Activated CD8-positive, alpha-beta T cell treated with anti-CD3 and anti-CD28 coated beads for 36 hours (primary cell): ENCODE measurements around the gene LYPD6. TPM values are rescaled to one million over a fixed set of nuclear protein-coding genes. Genes with fewer than 3 reads are reported as not detected.

Experiments
- ATAC-seq: fragments of 200-7000 bp; cut with Tn5 transposase; one replicate; pipeline ENCODE4 v1.10.0; 2021; ENCODE audit warnings: mild to moderate bottlenecking, moderate library complexity
- CTCF ChIA-PET: fragments of 350-600 bp; sonication (Branson Sonifier 250); formaldehyde crosslinking; loops from one replicate; lab custom pipeline; 2021; ENCODE audit warnings: antibody characterized with exemption; lab: Charles Lee
- POLR2A ChIA-PET: fragments of 350-600 bp; sonication (Branson Sonifier 250); formaldehyde crosslinking; loops from one replicate; lab custom pipeline; 2021; ENCODE audit warnings: antibody characterized with exemption; lab: Charles Lee
- DNase-seq: peaks from one replicate; pipeline ENCODE4 v3.0.0-alpha.2; 2020
- H3K27ac Mint-ChIP-seq: one replicate; pipeline ENCODE4 v1.8.0; 2021; ENCODE audit warnings: mild to moderate bottlenecking, mixed read lengths
- H3K27me3 Mint-ChIP-seq: one replicate; pipeline ENCODE4 v1.8.0; 2021; ENCODE audit warnings: mixed read lengths
- H3K36me3 Mint-ChIP-seq: one replicate; pipeline ENCODE4 v1.8.0; 2021; ENCODE audit warnings: low read depth, mixed read lengths
- H3K4me1 Mint-ChIP-seq: one replicate; pipeline ENCODE4 v1.8.0; 2021; ENCODE audit warnings: low read depth, mixed read lengths
- H3K4me3 Mint-ChIP-seq: one replicate; pipeline ENCODE4 v1.8.0; 2021; ENCODE audit warnings: mild to moderate bottlenecking, moderate library complexity, mixed read lengths
- H3K9me3 Mint-ChIP-seq: one replicate; pipeline ENCODE4 v1.8.0; 2021; ENCODE audit warnings: mixed read lengths
- intact Hi-C: fragments of 100-400 bp; cut with micrococcal nuclease; formaldehyde crosslinking; loops from one replicate; pipeline ENCODE4 v1.10.0; 2022
- total RNA-seq, 2 experiments: library from RNA; stranded (reverse); gene quantifications; one replicate each; pipeline ENCODE4 v1.2.3, GENCODE V29; 2021
- TF ChIP-seq, protein P1 (sequence below): fragments of 200-600 bp; IDR thresholded peaks from one replicate; pipeline ENCODE4 v1.8.0; 2022; ENCODE audit warnings: antibody characterized with exemption, mild to moderate bottlenecking

The LYPD6 gene
- total RNA-seq, 2 experiments from 2014 or later, result not detected

GRCh38 chr2:149465873-149466272, 135.5 kb downstream of the LYPD6 start:
- Mint-ChIP-seq H3K4me3 (no peak overlapping the region), H3K27ac (no peak overlapping the region), H3K36me3 (no peaks in the 10 kb centered on the region), H3K4me1 (no peaks in the 10 kb centered on the region), H3K27me3 (no peaks in the 10 kb centered on the region), H3K9me3 (peaks cover 2% of the 10 kb centered on the region)
- CTCF ChIA-PET, result no interaction called here
- DNase-seq (no peak), ATAC-seq (no peak)
- POLR2A ChIA-PET, result no interaction called here
- intact Hi-C loops, result no loop called here
- TF ChIP-seq, protein P1, sequence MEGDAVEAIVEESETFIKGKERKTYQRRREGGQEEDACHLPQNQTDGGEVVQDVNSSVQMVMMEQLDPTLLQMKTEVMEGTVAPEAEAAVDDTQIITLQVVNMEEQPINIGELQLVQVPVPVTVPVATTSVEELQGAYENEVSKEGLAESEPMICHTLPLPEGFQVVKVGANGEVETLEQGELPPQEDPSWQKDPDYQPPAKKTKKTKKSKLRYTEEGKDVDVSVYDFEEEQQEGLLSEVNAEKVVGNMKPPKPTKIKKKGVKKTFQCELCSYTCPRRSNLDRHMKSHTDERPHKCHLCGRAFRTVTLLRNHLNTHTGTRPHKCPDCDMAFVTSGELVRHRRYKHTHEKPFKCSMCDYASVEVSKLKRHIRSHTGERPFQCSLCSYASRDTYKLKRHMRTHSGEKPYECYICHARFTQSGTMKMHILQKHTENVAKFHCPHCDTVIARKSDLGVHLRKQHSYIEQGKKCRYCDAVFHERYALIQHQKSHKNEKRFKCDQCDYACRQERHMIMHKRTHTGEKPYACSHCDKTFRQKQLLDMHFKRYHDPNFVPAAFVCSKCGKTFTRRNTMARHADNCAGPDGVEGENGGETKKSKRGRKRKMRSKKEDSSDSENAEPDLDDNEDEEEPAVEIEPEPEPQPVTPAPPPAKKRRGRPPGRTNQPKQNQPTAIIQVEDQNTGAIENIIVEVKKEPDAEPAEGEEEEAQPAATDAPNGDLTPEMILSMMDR, result no peak

DNA sequence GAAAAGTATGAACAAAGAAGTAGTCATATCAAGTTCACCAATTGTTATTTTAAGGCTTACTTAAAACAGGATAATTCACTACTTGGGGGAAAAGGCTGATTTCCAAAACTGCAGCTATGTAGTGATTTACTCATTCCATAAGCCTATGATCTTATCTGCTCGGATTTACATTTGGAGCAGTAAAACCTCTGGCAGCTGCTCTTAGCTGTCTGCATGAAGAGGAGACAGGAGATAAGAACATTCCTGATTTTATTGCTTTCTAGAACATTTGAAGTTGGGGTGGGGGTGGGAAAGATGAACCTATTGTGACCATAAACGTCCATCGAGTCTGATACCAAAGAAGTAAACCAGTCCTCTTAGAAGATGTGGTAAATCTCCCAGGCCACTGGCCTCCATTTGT, 136.2 kb downstream of the LYPD6 start:
- Mint-ChIP-seq H3K9me3 (peaks cover under 1% of the 10 kb centered on the region), H3K27me3 (no peaks in the 10 kb centered on the region), H3K4me1 (no peaks in the 10 kb centered on the region), H3K27ac (no peak overlapping the region), H3K36me3 (no peaks in the 10 kb centered on the region), H3K4me3 (no peak overlapping the region)
- ChIA-PET CTCF (no interaction called here), POLR2A (no interaction called here)
- no peak for ATAC-seq
- no peak for DNase-seq
- intact Hi-C loops, result no loop called here
- TF ChIP-seq, protein P1, result no peak

GRCh38 chr2:149467436-149467835, 137.0 kb downstream of the LYPD6 start:
- intact Hi-C loops, result no loop called here
- ChIA-PET POLR2A (no interaction called here), CTCF (no interaction called here)
- H3K27me3 Mint-ChIP-seq, result no peaks in the 10 kb centered on the region
- H3K4me1 Mint-ChIP-seq, result no peaks in the 10 kb centered on the region
- no peak for DNase-seq
- no peaks in the 10 kb centered on the region for H3K36me3 Mint-ChIP-seq
- TF ChIP-seq, protein P1, result no peak
- ATAC-seq, result no peak
- no peak overlapping the region for H3K4me3 Mint-ChIP-seq
- H3K9me3 Mint-ChIP-seq, result no peaks in the 10 kb centered on the region
- H3K27ac Mint-ChIP-seq, result no peak overlapping the region

GRCh38 chr2:149468636-149469035, 138.2 kb downstream of the LYPD6 start:
- Mint-ChIP-seq H3K27me3 (no peaks in the 10 kb centered on the region), H3K9me3 (no peaks in the 10 kb centered on the region), H3K4me3 (no peak overlapping the region), H3K36me3 (no peaks in the 10 kb centered on the region), H3K27ac (no peak overlapping the region), H3K4me1 (no peaks in the 10 kb centered on the region)
- DNase-seq (no peak), ATAC-seq (no peak)
- TF ChIP-seq, protein P1, result no peak
- POLR2A ChIA-PET, result no interaction called here
- intact Hi-C loops, result no loop called here
- CTCF ChIA-PET, result no interaction called here

DNA sequence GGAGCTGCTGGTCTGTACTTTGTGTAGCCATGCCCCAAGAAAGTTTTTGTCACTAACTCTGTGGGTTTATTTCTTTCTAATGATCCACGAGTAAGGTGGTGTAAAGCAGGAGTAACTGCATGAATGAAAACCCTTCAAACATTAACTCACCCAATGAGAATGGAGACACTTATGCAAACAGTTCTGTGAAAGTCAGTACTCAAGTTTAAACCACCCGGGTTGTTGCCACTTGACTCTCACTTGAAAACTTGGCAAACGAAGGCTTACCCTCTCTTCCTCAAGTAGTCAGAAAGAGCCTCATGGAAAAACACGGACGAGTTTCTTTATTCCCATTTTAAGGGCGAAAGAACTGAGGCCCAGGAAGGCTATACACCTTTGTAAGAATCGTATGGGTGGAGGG, 139.7 kb downstream of the LYPD6 start:
- DNase-seq (no peak), ATAC-seq (no peak)
- Mint-ChIP-seq H3K4me3 (no peak overlapping the region), H3K27ac (no peak overlapping the region), H3K4me1 (no peaks in the 10 kb centered on the region), H3K9me3 (no peaks in the 10 kb centered on the region), H3K27me3 (no peaks in the 10 kb centered on the region), H3K36me3 (no peaks in the 10 kb centered on the region)
- POLR2A ChIA-PET, result no interaction called here
- CTCF ChIA-PET, result no interaction called here
- intact Hi-C loops, result no loop called here
- TF ChIP-seq, protein P1, result no peak
